HepG2 (cell line): Measurements from ENCODE around the gene MOB4. TPM values are rescaled to one million over a fixed set of nuclear protein-coding genes. Genes with fewer than 3 reads are reported as not detected.

ENCODE experiments used
- AGO2 ChIP-seq: fragments of 200-400 bp; formaldehyde crosslinking; optimal IDR thresholded peaks from 2 replicates; pipeline ENCODE3; 2017; ENCODE audit warnings: mild to moderate bottlenecking, low read depth, low read length, moderate library complexity
- GATAD1 ChIP-seq: IDR thresholded peaks from 2 replicates; pipeline ENCODE4 v1.6.1; 2016; ENCODE audit warnings: missing genetic modification reagents, missing compliant biosample characterization
- KDM2A ChIP-seq: sonication (generic); formaldehyde crosslinking; IDR thresholded peaks from 2 replicates; pipeline ENCODE4 v1.4.0; 2020; ENCODE audit warnings: low read depth, missing genetic modification reagents, borderline replicate concordance
- PAF1 ChIP-seq: IDR thresholded peaks from 2 replicates; pipeline ENCODE4 v1.6.1; 2016; ENCODE audit warnings: missing genetic modification reagents, missing compliant biosample characterization
- POLR2A ChIP-seq, 2 experiments: IDR thresholded peaks; 2 replicates each; pipeline ENCODE4 v1.6.1; 2011; ENCODE audit warnings: low read depth in 2 of 2, low read length in 2 of 2, mild to moderate bottlenecking in 1 of 2, moderate library complexity in 1 of 2; ENCODE audit not compliant: insufficient read depth in 1 of 2
- POLR2AphosphoS2 ChIP-seq: IDR thresholded peaks from 2 replicates; pipeline ENCODE4 v1.6.1; 2011; ENCODE audit warnings: low read depth, low read length, improper control_type of control experiment
- POLR2AphosphoS5 ChIP-seq: IDR thresholded peaks from 2 replicates; pipeline ENCODE4 v1.6.1; 2012; ENCODE audit warnings: low read depth, low read length
- POLR2G ChIP-seq: fragments of 200-400 bp; formaldehyde crosslinking; IDR thresholded peaks from 2 replicates; pipeline ENCODE4 v1.6.1; 2018; ENCODE audit warnings: mild to moderate bottlenecking, low read depth, low read length, moderate library complexity
- RBFOX2 ChIP-seq: fragments of 200-400 bp; formaldehyde crosslinking; IDR thresholded peaks from 2 replicates; pipeline ENCODE4 v1.6.1; 2017; ENCODE audit warnings: low read depth, mild to moderate bottlenecking, low read length
- RBM22 ChIP-seq: fragments of 200-400 bp; formaldehyde crosslinking; optimal IDR thresholded peaks from 2 replicates; pipeline ENCODE3; 2017; ENCODE audit warnings: mild to moderate bottlenecking, low read length, moderate library complexity
- RXRA ChIP-seq: sonication (generic); formaldehyde crosslinking; IDR thresholded peaks from 2 replicates; pipeline ENCODE4 v1.5.1; 2020; ENCODE audit warnings: missing genetic modification reagents
- ZMYM4 ChIP-seq: sonication (generic); formaldehyde crosslinking; IDR thresholded peaks from 2 replicates; pipeline ENCODE4 v1.8.1; 2023; ENCODE audit warnings: mild to moderate bottlenecking, missing genetic modification reagents
- ZNF569 ChIP-seq: sonication (generic); formaldehyde crosslinking; IDR thresholded peaks from 2 replicates; pipeline ENCODE4 v1.5.0; 2020; ENCODE audit warnings: mild to moderate bottlenecking, missing genetic modification reagents, moderate library complexity, borderline replicate concordance
- ZSCAN22 ChIP-seq: sonication (generic); formaldehyde crosslinking; IDR thresholded peaks from 2 replicates; pipeline ENCODE4 v1.4.0; 2020; ENCODE audit warnings: mild to moderate bottlenecking, missing genetic modification reagents
- polyA plus RNA-seq, 8 experiments: library from polyadenylated mRNA; depleted of rRNA in 3 of 8; stranded (reverse) in 7 of 8; unstranded in 1 of 8; fragments of >200 nt; fragmentation: Illumina TruSeq in 4 of 8; extraction: Trizol in 4 of 8; gene quantifications; 2 replicates each; pipeline versions ENCODE4 v1.2.1 to v1.2.3, GENCODE V29; 2011 to 2016; ENCODE audit warnings: low read depth in 4 of 8, missing spikeins in 1 of 8, mixed read lengths in 1 of 8; ENCODE audit not compliant: insufficient read depth in 1 of 8
- total RNA-seq, 5 experiments: library from RNA; depleted of rRNA; stranded (reverse); fragments of >200 nt; fragmentation: Illumina TruSeq; extraction: Trizol; gene quantifications; 2 replicates each; pipeline ENCODE4 v1.2.3, GENCODE V29; 2016; ENCODE audit warnings: low read depth in 1 of 5
- TF ChIP-seq, protein P1 (sequence below): sonication (generic); formaldehyde crosslinking; IDR thresholded peaks from 2 replicates; pipeline ENCODE4 v1.5.1; 2020; ENCODE audit warnings: mild to moderate bottlenecking, missing genetic modification reagents
- TF ChIP-seq, protein P2 (sequence below): sonication (generic); formaldehyde crosslinking; IDR thresholded peaks from 2 replicates; pipeline ENCODE4 v1.4.0; 2020; ENCODE audit warnings: missing genetic modification reagents
- TF ChIP-seq, protein P3 (sequence below): sonication (generic); IDR thresholded peaks from 2 replicates; pipeline ENCODE4 v1.6.1; 2016; ENCODE audit warnings: low read depth, borderline replicate concordance
- TF ChIP-seq, protein P4 (sequence below): IDR thresholded peaks from 2 replicates; pipeline ENCODE4 v1.6.1; 2012; ENCODE audit warnings: low read length, improper control_type of control experiment

Gene MOB4
- total and polyA plus RNA-seq, 2 of the 13 experiments (the other 11 are each of a cell fraction or from before 2014, with no cell fraction given) = 35.7 to 38.6 TPM

DNA sequence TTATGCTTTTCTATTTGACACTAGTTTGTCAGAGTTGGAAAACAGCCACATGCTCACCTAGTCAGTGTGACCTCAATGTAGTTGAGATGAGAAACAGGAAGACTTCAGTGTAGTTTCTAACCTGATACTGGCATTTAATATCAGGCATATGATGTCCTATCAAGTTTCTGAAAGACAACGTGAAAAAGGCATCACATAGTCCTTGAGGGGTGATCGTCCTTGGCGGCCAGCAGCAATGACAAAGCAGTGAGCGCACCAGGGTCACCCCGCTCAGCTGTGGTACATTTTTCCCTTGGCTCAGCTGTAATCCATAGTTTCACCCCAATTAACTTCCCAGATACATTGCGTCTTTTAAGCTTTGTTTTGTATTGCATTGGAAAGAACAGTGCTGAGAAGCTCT lies 11.4 kb upstream of the MOB4 start (continued):
- TF ChIP-seq, protein P1, sequence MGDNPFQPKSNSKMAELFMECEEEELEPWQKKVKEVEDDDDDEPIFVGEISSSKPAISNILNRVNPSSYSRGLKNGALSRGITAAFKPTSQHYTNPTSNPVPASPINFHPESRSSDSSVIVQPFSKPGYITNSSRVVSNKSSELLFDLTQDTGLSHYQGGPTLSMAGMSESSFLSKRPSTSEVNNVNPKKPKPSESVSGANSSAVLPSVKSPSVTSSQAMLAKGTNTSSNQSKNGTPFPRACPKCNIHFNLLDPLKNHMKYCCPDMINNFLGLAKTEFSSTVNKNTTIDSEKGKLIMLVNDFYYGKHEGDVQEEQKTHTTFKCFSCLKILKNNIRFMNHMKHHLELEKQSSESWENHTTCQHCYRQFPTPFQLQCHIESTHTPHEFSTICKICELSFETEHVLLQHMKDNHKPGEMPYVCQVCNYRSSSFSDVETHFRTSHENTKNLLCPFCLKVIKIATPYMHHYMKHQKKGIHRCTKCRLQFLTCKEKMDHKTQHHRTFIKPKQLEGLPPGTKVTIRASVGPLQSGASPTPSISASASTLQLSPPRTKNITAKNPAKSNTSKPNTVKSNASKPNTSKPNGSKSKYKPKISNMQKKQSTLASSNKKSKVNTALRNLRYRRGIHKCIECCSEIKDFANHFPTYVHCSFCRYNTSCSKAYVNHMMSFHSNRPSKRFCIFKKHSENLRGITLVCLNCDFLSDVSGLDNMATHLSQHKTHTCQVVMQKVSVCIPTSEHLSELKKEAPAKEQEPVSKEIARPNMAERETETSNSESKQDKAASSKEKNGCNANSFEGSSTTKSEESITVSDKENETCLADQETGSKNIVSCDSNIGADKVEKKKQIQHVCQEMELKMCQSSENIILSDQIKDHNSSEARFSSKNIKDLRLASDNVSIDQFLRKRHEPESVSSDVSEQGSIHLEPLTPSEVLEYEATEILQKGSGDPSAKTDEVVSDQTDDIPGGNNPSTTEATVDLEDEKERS (CRISPR knock-in tag) = 0 out of 2 replicates have a peak, but pooled peaks have one; percentile 24
- TF ChIP-seq ZSCAN22 = no peak
- no peak for TF ChIP-seq RXRA (CRISPR knock-in tag)
- peak; percentile 96 for TF ChIP-seq RBM22
- TF ChIP-seq POLR2G = peak; percentile 79
- TF ChIP-seq, protein P2, sequence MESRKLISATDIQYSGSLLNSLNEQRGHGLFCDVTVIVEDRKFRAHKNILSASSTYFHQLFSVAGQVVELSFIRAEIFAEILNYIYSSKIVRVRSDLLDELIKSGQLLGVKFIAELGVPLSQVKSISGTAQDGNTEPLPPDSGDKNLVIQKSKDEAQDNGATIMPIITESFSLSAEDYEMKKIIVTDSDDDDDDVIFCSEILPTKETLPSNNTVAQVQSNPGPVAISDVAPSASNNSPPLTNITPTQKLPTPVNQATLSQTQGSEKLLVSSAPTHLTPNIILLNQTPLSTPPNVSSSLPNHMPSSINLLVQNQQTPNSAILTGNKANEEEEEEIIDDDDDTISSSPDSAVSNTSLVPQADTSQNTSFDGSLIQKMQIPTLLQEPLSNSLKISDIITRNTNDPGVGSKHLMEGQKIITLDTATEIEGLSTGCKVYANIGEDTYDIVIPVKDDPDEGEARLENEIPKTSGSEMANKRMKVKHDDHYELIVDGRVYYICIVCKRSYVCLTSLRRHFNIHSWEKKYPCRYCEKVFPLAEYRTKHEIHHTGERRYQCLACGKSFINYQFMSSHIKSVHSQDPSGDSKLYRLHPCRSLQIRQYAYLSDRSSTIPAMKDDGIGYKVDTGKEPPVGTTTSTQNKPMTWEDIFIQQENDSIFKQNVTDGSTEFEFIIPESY = peak; percentile 36; the same call in 1 of the 2 replicates
- peak; percentile 77 for TF ChIP-seq AGO2
- TF ChIP-seq RBFOX2 = peak; percentile 57; the same call in 1 of the 2 replicates
- TF ChIP-seq GATAD1 (CRISPR knock-in tag) = peak; percentile 23; the same call in 1 of the 2 replicates
- peak; percentile 53; the same call in 1 of the 2 replicates for TF ChIP-seq POLR2AphosphoS5
- peak; percentile 81 for TF ChIP-seq POLR2AphosphoS2
- TF ChIP-seq, protein P3, sequence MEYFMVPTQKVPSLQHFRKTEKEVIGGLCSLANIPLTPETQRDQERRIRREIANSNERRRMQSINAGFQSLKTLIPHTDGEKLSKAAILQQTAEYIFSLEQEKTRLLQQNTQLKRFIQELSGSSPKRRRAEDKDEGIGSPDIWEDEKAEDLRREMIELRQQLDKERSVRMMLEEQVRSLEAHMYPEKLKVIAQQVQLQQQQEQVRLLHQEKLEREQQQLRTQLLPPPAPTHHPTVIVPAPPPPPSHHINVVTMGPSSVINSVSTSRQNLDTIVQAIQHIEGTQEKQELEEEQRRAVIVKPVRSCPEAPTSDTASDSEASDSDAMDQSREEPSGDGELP = no peak
- TF ChIP-seq, protein P4, sequence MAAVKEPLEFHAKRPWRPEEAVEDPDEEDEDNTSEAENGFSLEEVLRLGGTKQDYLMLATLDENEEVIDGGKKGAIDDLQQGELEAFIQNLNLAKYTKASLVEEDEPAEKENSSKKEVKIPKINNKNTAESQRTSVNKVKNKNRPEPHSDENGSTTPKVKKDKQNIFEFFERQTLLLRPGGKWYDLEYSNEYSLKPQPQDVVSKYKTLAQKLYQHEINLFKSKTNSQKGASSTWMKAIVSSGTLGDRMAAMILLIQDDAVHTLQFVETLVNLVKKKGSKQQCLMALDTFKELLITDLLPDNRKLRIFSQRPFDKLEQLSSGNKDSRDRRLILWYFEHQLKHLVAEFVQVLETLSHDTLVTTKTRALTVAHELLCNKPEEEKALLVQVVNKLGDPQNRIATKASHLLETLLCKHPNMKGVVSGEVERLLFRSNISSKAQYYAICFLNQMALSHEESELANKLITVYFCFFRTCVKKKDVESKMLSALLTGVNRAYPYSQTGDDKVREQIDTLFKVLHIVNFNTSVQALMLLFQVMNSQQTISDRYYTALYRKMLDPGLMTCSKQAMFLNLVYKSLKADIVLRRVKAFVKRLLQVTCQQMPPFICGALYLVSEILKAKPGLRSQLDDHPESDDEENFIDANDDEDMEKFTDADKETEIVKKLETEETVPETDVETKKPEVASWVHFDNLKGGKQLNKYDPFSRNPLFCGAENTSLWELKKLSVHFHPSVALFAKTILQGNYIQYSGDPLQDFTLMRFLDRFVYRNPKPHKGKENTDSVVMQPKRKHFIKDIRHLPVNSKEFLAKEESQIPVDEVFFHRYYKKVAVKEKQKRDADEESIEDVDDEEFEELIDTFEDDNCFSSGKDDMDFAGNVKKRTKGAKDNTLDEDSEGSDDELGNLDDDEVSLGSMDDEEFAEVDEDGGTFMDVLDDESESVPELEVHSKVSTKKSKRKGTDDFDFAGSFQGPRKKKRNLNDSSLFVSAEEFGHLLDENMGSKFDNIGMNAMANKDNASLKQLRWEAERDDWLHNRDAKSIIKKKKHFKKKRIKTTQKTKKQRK = no peak
- TF ChIP-seq ZMYM4 (CRISPR knock-in tag) = 0 out of 2 replicates have a peak, but pooled peaks have one; percentile 21
- peak; percentile 24; the same call in 1 of the 2 replicates for TF ChIP-seq KDM2A (CRISPR knock-in tag)
- TF ChIP-seq POLR2A (IDR thresholded peaks at IDR 0.05; ENCODE audit: insufficient read depth in 1 of 2, low read depth in 2 of 2, low read length in 2 of 2) = peak; percentile 59 to 65; a peak in 3 of 4 replicates
- TF ChIP-seq ZNF569 (CRISPR knock-in tag) = no peak
- TF ChIP-seq PAF1 (CRISPR knock-in tag) = peak; percentile 93
